ENCODE measurements around the gene DKKL1. TPM values are rescaled to one million over a fixed set of nuclear protein-coding genes. Genes with fewer than 3 reads are reported as not detected.

DKKL1 gene
- total RNA-seq, 1 donor: not detected

DNA sequence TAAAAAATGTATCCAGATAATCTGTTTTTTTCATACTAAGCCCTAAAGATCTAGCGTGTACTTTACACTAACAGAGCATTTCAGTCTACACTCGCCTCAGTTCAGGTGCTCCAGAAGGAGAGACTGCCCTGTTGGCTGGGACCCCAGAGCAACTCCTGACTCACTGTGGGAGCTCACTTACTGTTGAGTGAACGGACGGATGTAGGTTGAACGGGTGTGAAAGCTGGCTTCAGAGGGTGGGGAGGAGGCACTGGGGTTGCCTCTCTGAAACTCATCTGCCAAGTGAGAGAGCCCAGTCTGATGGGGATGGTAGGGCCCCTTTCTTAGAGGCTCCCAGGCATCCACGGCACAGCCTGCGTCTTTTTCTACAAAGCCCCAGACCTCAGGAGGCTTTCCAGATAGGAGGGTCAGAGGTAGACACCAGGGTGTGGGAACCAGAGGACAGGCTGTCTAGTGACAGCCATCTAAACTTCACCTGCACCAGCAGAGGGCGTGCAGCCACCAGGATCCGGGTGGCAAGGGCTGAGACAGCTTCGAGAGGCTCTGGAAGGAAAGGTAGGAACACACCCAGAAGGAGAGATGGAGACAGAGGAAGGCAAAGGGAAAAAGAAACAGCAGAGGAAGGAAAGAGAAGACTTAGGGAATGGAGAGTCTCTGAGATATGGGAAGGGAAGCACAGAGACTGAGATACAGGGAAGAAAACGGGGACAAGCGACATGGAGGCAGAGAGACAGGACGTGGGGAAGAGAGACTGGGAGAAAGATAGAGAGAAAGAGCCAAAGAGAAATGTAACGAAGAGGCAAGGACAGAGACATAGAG, 28.1 kb downstream of the DKKL1 start:
- DNase-seq (ENCODE audit: low read depth in 2 of 3, low spot score in 2 of 3): peak; percentile 68 to 83 (median 70)

DNA sequence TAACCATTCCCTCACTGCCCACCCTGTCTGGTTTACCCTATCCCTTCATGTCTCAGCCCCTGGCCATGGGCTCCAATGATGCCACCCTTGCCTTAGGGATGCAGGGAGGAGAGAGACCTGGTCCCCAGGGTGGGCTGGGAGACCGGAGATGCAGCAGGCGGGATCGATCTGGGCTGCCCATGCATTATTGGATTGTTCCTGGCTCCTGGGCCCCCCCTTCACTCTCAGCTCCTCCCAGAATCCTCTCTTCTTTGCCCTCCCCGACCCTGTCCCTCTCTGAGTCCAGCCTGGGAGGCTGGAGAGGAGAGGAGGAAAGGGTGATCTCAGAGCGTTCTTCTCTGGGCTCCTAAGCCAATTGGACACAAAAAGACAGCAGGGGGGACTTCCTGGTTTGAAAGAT, 30.2 kb downstream of the DKKL1 start:
- no peak for DNase-seq (ENCODE audit: low read depth in 2 of 3, low spot score in 2 of 3)

DNA sequence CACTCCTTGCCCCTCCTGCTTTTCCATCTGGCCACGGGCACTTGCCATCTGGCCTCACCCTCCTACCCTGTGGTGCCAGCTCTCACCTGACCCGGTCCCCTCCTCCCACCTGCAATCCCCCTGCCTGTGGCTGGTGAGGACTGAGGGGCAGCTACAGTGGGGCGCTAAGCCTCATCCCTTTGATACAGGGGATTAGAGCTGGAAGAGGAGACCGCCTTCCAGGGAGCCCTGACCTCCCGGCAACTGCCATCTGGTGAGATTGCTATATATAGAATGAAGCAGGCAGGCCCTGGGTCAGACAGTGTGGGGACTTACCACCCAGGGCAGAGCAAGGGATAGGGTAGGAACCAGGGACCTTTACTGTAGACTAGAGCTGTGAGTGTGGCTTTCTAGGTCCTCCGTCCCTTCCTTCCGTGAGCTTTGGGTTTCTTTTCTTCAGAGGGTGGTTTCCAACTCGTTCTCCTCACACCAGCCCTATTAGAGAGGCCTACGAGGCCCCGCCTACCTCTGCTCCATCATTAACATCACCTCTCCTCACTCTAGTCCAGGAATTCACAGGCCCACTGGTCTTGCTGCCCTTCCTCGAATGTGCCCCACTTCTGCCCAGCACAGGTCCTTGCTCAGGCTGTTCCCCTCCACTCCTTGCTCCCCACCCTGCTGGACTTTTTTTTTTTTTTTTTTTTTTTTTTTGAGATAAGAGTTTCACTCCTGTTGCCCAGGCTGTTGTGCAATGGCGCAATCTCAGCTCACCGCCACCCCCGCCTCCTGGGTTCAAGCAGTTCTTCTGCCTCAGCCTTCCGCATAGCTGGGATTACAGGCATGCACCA, 32.1 kb downstream of the DKKL1 start:
- no peak for DNase-seq (ENCODE audit: low read depth in 2 of 3, low spot score in 2 of 3)

DNA sequence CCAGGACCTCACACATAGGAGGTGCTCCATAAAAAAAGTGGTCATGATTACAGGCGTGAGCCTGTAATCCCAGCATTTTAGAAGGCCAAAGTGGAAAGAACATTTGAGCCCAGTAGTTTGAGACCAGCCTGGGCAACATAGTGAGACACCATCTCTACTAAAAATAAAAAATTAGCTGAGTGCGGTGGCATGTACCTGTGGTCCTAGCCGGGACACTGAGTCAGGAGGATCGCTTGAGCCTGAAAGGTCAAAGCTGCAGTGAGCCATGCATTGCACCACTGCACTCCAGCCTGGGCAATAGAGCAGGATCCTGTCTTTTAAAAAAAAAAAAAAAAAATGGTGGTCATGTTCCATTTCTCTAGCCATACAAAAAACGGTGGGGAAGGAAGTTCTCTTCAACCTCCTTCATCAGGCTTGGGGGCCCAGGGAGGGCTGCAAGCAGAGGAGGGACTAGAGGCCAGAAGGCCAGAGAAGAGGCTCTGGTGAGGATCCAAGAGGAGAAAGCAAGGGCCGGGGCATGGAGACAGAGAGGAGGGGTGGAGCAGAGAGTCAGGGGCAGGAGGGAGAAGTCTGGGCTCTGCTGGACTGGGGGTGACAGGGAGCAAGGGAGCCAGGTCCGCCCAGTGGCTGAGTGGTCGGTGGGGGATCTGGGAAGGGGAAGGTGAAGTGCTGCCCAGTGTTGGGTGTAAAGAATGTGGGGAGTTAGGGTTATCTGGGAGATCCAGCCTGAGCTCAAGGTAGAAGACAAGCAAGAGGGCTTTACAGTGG, 33.2 kb downstream of the DKKL1 start:
- no peak for DNase-seq (ENCODE audit: low read depth in 2 of 3, low spot score in 2 of 3)

DNA sequence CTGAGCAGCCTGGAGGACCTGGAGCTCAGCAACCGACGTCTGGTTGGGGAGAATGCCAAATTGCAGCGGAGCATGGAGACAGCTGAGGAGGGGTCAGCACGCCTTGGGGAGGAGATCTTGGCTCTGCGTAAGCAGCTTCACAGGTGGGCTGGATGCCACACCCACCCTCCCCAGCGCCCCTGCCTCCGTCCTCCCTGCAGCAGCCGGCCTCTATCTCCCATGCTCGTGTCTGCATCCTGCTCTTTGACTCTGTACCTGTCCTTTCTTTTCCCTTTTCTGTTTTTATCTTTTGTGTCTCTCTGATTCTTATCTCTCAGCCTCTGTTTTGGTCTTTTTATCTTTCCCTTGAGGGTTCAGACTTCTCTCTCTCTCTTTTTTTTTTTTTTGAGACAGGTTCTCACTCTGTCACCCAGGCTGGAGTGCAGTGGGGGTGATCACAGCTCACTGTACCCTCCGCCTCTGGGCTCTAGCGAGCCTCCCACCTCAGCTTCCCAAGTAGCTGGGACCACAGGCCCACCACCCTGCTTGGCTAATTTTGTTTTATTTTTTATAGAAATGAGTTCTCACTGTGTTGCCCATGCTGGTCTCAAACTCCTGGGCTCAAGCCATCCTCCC, 34.4 kb downstream of the DKKL1 start:
- DNase-seq (ENCODE audit: low read depth in 2 of 3, low spot score in 2 of 3): no peak

DNA sequence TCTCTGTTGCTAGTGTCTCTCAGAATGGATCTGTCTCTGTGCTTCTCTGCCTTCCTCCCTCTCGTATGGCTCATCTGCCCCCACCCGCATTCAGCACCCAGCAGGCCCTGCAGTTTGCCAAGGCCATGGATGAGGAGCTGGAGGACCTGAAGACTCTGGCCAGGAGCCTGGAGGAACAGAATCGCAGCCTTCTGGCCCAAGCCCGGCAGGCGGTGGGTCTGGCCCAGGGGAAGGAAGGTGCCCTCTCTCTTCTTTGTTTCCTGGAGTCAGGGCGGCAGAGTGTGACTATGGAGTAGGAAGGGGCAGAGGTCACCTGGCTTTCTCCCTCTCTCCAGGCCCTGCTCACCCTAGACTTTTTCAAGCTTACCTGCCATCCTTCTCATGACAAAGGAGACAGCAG, 35.3 kb downstream of the DKKL1 start:
- no peak for DNase-seq (ENCODE audit: low read depth in 2 of 3, low spot score in 2 of 3)

DNA sequence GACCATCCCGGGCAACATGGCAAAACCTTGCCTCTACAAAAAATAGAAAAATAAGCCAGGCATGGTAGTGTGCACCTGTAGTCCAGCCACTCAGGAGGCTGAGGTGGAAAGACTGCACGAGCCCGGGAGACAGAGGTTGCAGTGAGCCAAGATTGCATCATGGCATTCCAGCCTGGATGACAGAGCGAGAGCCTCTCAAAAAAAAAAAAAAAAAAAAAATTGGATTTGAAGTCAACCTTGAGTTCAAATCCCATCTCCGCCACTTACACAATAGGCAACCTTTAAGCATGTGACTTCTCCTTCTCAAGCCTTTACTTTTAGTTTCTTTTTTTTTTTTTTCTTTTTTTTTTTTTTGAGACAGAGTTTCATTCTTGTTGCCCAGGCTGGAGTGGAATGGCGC, 36.4 kb downstream of the DKKL1 start:
- DNase-seq (ENCODE audit: low read depth in 2 of 3, low spot score in 2 of 3): no peak

DNA sequence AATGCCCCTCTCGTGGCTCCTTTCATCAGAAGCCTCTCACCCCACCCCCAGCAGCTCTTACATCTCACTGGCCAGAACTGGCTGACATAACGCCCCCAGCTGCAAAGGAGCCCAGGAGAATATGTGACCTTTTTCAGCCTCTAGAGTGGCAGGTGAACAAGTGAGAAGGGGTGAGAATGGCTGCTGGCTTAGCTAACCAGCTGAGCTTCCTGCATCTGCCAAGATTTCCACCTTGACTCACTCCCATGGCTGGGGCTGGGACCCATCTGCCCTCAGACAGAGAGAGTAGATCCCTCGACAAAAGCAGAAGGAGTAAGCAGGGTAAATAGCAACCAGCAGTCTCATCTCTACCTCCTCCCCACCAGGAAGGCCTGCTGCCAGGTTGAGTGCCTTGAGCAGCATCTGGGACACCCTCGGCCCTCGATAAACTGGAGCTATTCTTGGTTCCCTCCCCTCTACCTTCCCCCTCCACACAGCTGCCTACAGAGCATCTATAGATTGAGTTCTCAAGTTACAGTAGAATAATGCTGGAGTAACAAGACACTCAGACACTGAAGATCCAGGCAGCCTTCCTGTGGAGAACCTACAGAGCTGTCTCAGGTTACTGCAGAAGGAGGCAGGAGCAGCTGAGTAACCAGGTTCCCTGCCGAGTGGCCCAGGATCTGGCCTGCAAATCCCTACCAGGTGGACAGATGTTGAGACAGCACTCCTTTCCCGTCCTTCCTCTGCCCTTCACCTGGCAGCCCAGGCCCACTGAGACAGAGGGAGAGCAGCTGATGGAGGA, 39.9 kb downstream of the DKKL1 start:
- no peak for DNase-seq (ENCODE audit: low read depth in 2 of 3, low spot score in 2 of 3)

DNA sequence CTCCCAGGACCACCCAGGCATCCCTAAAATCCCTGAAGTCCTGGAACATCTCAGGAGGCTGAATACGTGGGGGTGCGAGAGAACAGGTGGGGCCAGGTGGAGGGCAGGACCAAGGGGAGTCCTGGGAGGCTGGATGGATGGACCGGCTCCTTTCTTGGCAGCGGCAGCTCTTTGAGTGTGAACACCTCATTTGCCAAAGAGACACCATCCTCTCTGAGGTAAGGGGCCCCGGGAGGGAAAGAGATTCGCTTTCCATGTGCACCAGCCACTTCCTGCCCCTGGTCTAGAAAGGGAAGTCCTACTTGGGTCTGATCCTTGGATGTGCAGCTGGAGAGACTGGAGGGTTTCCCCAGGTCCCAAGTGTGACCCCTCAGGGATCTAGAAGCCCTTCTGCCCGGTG, 43.4 kb downstream of the DKKL1 start:
- DNase-seq (ENCODE audit: low read depth in 2 of 3, low spot score in 2 of 3): no peak

DNA sequence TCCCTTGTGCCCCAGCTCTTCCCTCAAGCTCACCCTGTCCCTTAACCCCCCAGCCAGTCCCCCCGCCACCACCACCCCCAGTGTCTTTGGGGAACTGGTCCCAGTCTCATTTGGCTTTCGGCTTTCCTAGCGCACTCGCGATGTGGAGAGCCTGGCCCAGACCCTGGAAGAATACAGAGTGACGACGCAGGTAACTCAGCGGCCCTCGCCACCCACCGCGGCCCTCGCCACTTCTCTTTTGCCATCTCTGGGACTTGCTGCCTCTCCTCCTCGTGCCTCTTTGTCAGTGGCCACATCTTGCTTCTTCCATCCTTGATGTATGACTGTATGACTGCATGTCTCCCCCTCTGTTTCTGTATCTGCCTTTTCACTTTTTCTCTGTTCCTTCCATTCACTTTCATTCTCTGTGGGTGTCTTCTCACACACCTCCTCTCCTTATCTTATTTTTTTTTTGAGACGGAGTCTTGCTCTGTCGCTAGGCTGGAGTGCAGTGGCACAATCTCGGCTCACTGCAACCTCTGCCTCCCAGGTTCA, 43.9 kb downstream of the DKKL1 start:
- DNase-seq (ENCODE audit: low read depth in 2 of 3, low spot score in 2 of 3): no peak

DNA sequence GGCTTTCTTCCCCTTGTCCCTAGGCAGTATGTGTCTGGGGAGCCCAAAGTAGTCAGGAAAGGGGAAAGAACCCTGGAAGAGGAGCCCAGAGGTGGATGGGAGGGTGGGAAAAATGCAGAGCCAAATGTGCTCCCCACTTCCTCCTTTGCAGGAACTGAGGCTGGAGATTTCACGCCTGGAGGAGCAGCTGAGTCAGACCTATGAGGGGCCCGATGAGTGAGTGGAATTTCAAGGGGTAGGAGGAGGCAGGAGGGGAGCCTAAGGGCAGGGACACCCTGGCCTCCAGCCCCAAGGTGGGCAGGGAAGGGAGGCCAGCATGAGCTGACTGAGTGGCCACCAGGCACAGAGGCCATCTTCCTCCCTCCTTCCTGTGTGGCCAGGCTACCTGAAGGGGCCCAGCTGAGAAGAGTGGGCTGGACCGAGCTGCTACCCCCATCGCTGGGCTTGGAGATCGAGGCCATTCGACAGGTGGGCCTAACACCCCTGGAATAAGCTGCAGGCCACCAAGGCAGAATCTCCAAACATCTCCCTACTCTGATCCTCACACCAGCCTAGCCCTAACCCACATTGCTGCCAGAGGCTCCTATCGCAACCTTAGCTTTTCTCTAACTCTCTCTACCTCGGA, 45.3 kb downstream of the DKKL1 start:
- no peak for DNase-seq (ENCODE audit: low read depth in 2 of 3, low spot score in 2 of 3)

DNA sequence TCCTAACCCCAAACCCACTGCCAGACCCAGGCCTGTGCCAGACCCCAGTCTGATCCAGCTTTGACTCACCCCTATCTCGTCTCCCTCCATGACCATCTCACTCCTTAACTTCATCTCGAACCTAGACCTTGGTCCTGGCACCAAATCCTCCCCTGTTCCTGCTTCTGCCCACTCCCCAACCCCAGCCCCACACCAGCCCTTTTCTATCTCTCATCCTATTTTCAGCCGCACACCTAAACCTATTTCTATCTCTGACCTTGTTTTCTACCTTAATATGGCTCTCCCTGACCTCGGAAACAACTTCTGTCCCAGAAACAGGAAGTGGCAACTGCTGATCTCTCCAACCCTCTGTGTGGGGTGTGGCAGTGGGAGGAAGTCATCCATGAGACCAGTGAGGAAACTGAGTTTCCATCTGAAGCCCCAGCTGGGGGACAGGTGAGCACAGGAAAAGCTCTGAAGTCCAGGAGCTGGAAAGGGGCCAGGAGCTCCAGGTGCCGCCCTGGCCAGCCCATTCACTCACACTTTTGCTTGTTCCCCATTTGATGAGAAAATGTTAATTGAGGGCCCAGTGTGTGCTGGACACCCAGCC, 45.9 kb downstream of the DKKL1 start:
- peak in 1 of 3 donors; percentile 35 for DNase-seq (ENCODE audit: low read depth in 2 of 3, low spot score in 2 of 3)

DNA sequence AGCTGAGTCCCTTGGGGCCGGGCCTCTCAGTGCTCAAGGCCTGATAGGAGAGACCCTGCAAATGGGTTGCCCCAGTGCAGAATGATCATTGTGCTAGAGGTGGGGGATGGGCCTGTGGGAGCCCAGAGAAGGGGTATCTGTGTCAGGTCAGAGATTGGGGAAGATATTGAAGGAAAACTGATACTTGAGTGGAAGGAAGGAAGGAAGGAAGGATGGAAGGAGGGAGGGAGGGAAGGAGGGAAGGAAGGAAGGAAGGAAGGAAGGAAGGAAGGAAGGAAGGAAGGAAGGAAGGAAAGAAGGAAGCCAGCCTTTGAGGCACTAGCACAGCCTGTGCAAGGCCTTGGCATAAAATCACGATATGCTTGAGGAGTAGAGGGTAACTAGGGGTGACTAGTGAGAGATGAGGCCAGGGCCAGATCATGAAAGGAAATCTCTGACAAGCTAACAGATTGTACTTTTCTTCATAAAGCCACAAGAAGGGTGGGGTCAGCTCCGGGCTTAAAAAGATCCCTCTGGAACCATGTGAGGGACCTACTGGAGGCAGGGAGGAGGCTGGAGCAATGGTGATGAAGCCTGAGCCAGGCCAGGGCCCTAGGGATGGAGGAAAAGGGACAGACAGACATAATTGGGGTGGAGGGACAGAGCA, 48.1 kb downstream of the DKKL1 start:
- no peak for DNase-seq (ENCODE audit: low read depth in 2 of 3, low spot score in 2 of 3)

DNA sequence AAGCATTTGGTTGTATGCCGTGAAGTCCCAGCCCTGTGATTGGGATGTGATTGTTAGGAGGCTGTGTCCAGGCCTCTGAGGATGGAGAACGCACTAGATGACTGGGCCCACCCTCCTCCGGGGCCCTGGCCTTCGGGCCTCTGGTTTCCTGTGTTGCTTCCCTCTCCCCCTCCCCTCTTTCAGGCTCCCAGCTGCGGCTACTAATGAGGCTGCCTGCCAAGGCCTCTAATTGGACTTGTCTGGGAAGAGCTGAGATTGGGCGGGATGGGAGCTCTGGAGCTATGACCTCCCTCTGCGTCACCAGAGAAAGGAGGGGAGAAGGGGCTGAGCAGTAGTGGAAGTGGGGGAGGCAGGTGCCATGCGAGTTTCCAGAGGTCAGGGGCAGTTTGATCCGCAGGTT, 49.7 kb downstream of the DKKL1 start:
- DNase-seq (ENCODE audit: low read depth in 2 of 3, low spot score in 2 of 3): no peak

DNA sequence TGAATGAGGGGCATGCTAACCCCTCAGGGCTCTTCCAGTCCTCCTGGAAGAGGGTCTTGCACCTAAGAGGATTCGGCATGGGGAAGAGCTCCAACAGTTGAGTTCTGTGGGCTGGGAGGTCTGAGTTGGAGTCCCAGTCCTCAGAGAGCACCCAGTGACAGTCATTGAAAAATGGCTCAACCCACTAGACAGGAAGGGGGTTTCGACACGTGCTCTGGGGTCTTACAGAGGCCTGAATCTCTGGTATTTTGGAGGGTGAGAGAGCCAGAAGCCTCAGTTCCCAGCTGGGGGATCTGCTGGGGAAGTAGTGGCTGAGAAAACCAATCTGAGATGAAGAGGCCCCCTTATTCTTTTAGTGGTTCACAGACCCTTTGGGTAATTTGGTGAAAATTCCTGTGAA, 50.6 kb downstream of the DKKL1 start:
- DNase-seq (ENCODE audit: low read depth in 2 of 3, low spot score in 2 of 3): no peak

DNA sequence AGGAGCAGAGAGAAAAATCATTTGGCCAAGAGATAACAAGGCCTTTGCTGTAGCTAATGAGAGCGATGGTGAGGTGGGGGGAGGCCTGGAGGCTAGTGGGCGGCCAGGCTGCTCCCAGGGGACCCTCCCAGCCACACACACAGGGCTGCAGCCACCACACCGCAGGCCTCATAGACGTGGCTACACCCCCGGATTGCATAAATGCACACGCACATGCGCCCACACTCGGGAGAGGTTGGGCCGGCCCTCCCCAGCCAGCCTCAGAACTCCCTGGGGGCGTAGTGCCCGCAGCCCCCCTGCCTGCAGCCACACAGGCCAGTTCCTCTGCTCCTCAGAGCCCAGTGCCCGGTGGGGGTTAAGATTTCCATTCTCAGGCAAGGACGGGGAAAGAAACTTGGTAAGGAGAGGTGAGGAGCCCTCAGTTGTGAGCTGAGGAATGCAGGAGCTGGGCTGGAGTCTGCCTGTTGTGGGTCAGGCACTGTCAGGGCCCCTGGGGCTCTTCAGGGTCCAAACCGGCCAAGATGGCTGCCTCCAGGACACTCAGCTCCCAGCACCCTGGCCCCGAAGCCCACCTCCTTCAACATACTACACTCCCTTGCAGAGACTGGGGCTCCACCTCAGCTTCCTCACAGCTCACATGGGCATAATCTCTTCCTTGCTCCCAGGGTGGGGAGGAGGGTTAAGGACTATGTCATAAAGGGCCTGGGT, 51.6 kb downstream of the DKKL1 start:
- DNase-seq (ENCODE audit: low read depth in 2 of 3, low spot score in 2 of 3): no peak

DNA sequence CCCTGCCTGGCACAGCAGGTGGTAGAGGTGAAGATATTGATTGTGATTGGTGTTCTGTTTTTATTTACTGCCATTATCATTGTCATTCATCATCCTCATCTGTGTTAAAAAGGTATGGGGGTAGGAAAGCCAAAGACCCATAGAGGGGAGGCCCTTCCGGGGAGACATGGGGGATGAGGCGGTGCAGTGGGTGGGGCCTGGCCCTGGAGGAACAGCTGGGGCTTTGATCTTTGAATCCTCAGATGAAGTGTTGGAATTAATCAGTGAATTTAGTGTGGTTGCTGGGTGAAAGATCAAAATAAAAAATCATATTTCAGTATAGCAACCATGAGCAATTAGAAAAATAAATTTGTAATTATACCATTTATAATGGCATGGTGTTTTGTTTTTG, 52.1 kb downstream of the DKKL1 start:
- no peak for DNase-seq (ENCODE audit: low read depth in 2 of 3, low spot score in 2 of 3)

DNA sequence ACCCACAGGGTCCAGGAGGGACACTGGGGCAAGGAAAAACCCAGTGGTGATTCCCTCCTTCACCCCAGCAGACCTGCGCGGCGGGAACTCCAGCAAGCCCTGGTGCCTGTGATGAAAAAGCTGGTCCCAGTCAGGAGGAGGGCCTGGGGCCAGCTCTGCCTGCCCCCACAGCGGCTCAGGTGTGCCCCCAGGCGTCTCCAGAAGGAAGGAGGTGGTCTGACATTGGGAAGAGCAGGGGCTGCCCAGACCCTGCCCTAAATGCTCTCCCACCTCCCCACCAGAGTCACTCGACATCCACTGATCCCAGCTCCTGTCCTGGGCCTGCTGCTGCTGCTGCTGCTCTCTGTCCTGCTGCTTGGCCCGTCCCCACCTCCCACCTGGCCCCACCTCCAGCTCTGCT, 53.4 kb downstream of the DKKL1 start:
- no peak for DNase-seq (ENCODE audit: low read depth in 2 of 3, low spot score in 2 of 3)
